HG02981 (cell line): ENCODE measurements around the gene IBA57.
"Not testable (repeated sequence)": the region's sequence is repeated elsewhere in the genome, so short reads cannot be mapped to it uniquely, and the experiment has no call there.

Source experiments
- ATAC-seq: cut with Tn5 transposase; IDR thresholded peaks from one replicate; pipeline ENCODE4 v1.9.1; 2021; ENCODE audit warnings: mild to moderate bottlenecking, moderate library complexity; ENCODE audit not compliant: unreplicated experiment

Gene IBA57

DNA sequence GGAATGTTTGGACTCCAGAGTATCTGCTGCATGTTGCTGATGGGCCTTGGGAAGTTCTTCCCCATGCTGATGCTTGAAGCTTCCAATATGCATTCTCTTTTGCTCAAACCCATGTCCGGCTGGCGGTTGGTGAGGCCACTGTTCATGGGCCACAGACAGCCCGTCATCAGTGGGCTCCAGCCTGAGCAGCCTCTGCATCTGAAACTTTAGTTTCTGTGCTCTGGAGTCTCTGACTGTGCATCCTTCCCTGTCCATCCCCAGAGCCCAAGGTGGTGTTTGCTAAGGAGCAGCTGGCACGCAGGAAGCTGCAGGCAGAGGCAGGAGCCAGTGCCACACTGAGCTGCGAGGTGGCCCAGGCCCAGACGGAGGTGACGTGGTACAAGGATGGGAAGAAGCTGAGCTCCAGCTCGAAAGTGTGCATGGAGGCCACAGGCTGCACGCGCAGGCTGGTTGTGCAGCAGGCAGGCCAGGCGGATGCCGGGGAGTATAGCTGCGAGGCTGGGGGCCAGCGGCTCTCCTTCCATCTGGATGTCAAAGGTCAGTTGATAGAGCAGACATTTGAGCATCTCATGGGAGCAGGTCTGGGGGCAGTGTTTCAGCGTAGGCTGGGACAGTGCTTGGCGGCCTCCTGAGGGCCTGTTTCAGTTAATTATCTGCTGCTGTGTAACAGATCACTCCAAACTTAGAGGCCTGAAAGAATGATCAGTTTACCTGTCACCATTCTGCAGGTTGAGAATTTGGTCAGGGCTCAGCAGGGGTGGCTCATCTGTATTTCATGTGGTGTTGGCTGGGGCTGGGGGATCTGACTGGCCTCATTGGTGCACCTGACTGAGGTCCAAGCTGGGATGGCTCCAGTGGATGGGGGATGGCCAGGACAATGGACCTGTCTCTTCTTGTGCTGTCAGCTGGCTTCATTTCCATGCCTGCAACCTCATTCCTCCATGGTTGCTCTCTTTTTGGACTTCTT, 58.9 kb downstream of the IBA57 start:
- no peak for ATAC-seq

DNA sequence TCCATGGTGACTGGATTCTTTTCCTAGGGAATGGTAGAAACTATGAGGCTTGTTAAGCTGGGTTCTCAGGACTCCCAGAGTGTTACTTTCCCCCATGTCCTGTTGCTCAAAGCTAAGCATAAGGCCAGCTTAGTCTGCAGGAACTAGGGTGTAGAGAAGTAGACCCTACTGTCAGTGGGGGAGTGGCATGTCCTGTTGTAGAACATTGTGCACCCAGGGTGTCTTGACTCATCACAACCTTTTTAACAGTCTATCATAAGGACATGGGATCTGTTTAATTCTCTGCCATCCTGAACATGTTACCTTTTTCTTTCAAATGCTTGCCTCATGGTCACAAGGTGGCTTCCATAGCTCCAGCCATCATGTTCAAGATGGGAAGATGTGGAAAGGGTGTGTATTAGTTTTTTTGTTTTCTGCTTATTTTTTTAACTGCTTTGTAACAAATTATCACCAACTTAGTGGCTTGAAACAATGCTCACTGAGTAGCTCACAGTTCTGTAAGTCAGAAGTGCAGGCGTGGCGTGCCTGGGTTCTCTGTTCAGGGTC, 59.6 kb downstream of the IBA57 start:
- ATAC-seq: no peak

DNA sequence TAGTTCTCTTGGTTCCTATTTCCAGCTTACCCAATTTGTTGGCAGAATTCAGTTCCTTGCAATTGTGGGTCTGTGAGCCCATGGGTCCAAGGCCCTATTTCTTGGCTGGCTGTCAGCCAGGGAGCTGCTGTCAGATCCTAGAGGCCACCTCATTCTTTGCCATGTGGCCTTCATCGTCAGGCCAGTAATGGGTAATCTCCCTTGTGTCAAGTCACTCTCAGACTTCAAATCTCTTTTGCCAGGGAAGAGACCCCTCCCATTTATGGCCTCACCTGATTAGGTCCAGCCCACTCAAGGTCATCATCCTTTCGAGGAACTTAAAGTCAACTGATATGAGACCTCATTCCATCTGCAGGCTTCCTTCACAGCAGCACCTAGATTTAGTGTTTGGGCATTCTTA, 60.1 kb downstream of the IBA57 start:
- ATAC-seq: no peak

DNA sequence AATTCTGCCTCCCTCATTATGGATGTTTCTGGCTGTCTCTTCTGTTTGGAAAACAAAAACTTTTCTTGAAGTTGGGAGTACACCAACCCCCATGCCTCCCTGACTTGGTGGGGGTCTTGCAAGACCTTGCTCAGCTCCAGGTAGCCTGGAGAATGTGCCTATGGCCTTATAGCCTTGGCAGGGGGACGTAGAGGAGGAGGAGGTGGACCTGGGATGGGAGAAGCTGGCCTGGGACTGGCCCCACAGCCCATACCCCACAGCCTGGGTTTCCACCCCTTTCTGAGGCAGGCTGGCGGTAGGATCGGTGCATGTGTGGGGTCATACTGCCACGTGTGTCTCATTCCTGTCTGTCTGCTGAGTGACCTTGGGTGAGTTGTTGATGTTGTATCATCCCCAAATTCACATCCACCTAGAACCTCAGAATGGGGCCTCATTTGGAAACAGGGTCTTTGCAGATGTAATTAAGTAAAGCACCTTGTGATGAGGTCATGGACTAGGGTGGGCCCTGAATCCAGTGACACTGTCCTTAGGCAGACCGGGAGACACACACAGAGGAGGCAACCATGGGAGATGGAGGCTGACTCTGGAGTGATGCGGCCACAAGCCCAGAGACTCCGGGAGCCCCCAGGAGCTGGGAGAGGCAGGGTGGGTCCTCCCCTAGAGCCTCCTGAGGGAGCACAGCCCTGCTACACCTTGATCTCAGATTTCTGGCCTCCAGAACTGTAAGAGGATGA, 60.7 kb downstream of the IBA57 start:
- no peak for ATAC-seq

DNA sequence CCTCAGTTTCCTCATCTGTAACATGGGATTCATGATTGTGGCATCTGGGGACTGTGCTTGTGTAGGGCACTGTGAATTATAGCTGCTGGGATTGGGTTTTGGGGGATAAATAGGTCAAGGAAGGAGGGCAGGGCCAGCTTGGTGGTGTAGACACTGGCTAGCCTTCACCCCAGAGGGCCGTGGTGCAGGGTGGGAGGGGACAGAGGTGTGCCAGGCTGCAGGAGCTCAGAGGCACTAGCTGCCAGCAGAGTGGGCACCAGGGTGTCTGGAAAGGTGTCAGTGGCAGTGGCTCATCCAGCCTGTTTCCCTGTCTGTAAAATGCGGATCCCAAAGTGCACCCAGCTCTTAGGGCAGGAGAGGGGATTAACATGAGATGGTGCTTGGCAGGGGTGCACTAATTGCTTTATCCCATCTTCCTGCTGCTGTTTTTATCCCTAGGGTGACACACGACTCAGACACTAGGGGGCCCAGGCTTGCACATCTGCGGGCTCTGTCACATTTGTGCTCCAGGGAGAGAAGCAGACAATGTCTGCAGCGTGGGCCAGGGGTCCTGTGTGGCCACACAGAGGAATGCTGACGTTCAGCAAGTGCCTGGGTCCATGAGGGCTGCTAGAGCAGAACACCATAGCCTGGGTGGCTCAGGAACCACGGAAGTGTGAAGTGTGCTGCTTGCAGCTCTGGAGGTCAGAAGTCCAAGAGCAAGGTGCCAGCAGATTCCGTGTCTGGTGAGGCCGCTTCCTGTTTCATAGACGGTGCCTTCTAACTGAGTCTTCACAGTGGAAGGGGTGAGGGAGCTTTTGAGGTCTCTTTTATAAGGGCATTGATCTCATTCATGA, 61.6 kb downstream of the IBA57 start:
- no peak for ATAC-seq

DNA sequence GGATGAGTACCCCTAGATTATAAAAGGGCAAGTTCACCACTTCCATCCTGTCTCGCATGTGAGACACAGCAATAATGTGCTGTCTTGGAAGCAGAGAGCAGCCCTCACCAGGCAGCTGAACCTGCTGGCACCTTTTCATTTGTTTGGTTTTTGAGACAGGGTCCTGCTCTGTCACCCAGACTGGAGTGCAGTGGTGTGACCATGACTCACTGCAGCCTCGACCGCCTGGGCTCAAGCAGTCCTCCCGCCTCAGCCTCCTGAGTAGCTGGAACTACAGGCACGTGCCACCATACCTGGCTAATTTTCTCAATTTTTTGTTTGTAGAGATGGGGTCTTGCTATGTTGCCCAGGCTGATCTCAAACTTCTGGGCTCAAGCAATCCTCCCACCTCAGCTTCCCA, 62.5 kb downstream of the IBA57 start:
- ATAC-seq: not testable (repeated sequence)

DNA sequence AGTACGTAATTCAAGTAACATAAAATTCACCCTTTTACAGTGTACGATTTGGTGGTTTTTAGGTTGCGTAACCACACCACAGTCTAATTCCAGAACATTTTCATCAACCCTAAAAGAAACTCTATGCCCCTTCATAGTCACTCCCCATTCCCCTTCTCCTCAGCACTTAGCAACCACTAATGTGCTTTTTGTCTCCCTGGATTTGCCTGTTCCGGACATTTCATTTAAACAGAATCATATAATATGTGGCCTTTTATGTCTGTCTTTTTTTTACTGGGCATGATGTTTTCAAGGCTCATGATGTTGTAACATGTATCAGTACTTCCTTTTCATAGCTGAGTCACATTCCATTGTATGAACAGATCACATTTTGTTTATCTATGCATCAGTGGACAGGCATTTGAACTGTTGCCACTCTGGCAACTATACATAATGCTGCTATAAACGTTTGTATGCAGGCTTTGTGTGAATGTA, 63.0 kb downstream of the IBA57 start:
- no peak for ATAC-seq

DNA sequence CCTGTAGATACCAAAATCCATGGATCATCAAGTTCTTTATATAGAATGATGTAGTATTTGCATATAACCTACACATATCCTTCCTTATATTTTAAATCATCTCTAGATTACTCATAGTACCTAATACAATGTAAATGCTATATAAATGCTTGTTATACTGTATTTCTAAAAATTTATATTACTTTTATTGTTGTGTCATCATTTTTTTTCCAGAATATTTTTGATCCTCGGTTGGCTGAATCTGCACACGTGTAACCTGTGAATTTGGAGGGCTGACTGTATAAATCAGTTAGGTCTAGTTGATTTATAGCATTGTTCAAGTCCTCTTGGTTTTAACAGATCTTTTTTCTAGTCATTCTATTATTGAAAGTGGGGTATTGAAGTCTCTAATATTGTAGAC, 65.6 kb downstream of the IBA57 start:
- no peak for ATAC-seq
